ENCODE results near the gene MTOR.
A peak's percentile ranks its signal among the peaks of the same experiment; 100 is the strongest.
"Not testable (repeated sequence)": the region's sequence is repeated elsewhere in the genome, so short reads cannot be mapped to it uniquely, and the experiment has no call there.

Gene MTOR

DNA sequence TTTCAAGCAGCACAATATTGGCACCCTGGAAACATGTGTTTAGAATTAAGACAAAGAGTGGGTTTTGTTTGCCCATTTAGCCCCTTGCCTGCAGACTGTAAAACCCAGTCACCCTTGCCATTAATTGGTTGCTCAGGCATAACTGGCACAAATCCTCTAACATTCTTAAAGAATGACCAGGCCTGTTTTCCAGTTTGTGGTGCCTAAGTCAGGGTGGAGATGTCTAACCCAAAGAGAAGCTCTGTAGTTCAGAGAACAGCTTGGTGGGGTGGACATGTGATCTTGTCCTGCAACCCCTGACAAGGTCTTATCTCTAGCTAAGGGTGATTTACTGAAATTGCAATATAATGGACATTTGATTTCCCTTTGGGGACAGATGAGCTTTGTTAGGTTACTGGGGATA lies 82.0 kb downstream of the MTOR start:
- DNase-seq (ENCODE audit: low read depth in 3 of 3): no peak

DNA sequence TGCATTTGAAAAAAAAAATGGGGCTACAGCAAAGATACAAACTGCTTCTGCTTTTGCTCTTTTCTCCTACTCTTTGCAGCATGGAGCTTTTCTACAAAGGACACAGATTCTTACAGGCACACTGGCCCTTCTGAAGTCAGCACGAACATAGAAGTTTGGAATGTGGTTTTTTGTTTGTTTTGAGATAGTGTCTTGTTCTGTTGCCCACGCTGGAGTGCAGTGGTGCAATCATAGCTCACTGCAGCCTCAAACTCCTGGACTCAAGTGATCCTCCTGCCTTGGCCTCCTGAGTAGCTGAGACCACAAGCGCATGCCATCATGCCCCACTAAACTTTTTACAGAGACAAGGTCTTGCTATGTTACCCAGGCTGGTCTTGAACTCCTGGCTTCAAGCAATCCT lies 82.6 kb downstream of the MTOR start:
- DNase-seq (ENCODE audit: low read depth in 3 of 3): not testable (repeated sequence)

DNA sequence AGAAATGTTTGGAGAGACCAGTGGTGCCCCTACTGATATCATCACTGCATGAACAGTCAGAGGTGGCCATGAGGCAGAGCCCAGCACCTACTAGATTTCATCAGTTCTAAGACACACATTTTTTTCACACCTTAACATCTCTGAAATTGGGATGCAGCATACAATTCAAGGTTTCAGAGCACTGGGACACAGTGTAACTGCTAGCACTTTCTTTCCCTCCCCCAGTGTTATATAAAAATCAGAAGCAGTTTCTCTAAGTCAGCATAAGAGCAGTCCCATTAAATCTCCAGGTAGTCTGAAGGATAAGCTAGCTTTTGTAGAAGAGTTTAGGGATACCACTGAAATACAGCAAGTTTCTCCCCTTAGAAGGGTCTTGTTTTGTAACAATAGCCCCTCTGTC lies 83.2 kb downstream of the MTOR start:
- DNase-seq (ENCODE audit: low read depth in 3 of 3): no peak

DNA sequence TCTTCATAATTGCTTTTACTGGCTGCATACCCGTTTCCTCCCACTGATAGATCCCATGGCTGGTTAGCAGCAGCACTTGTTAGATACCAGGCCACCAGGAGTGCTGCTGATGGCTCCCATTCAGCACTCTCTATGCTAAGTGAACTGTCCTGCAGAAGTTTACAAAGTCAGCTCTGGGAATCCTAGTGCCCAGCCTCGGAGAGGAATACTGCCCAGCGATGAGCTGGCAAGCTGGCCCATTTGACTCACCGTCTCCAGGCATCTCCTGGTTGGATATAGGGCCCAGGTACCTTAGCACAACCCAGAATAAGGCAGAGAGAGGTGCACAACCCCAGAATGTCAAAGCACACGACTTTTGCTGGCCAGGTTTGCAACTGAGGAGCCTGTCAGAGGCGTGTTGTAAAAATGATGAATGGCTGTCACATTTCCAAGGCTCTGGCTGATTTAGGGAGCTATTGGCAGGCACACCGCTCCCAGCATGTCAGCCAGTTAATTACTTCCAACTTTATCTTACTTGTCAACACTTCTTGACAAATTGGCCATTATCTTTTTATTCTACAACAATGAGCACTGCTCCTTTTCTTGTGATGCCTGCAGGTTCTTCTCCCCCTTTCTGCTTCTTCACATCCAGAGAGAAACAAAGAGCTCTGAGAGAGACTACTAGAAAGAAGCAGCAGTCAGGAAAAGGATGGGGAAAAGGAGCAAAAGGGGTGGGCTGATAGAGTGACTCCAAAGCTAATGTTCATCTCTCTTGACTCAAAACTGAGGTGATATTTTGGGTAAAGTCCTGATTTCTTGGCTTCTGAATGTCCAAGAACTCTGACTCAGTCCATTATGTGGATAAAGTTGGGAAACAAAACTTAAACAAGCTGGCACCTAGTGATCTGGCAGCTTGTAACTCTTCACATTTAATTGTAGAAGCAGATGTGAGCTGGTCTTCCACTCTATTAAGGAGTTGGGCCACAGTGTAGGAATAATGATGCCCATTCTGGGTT lies 84.0 kb downstream of the MTOR start:
- DNase-seq (ENCODE audit: low read depth in 3 of 3): no peak

DNA sequence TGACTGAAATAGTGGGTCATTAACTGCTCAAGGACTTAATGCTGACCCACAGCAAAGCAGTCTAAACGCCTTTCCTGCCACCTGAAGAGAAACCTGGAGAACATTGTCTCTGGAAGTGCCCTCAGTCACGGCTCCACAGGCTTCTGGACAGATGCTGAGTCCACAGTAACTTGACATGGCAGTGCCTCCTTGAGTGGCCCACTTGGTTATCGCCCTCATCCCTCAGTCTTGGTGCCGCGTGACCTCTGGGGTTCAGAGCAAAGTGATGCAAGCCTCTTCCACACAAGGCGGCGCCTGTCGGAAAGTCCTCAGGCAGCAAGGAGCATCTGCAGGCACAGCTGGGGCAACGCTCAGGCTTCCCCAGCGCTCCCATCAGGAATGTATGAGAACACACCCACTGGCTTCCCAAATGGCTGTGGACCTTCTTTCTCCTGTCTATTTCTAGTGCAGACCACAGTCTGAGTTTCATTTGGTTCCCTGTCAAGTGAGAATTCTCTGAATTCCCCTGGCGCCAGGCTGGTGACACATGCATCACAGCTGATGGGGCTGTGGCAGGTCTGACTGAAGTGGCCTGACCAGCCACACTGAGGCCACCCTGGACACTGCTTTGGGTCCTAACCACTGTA lies 86.2 kb downstream of the MTOR start:
- DNase-seq (ENCODE audit: low read depth in 3 of 3): no peak

DNA sequence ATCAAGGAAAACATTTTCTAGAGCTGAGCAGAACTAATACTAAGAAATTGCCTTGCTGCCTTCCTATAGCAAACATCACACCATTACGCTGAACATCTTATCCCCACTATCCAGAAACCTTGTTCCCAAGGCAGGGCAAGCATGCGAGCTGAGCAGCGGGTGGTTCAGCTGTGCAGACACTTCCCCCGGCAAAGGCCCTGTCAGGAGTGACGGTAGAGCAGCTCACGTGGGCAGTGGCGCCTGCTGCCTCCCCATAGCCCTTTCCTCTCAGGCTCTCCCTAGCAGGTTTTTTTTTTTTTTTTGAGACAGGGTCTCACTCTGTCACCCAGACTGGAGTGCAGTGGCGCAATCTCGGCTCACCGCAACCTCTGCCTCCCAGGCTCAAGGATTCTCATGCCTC lies 86.9 kb downstream of the MTOR start:
- no peak for DNase-seq (ENCODE audit: low read depth in 3 of 3)

DNA sequence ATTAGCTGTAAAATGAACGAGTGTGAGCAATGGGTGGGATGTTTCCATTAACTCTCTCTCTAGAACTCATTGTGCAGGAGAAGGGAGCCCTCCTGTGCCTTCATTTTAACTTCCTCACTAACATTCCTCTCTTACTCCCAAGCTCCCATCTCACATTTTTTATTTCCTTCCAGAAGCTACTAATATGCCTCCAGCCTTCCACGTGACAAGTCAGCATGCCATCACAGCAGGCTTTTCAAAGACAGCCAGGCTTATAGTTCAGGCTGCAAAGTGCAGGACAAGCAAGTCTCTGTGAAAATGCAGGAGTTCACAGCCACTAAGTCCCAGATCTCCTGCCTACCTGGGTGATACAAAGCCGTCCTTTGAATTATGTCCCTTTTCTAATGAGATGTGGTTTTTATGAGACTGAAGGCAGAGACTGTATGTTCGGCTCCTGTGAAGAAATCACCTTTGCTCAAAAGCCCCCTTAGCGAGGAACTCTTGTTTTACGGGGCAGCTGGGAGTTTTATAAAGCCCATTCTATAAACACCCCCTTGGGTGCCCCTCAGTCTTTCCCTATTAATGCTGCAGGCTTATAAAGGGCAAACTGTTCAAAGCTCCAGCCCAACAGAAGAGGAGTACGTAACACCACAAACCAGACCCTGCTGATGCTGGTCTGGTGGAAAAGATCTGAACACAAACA lies 87.9 kb downstream of the MTOR start:
- DNase-seq (ENCODE audit: low read depth in 3 of 3): no peak

DNA sequence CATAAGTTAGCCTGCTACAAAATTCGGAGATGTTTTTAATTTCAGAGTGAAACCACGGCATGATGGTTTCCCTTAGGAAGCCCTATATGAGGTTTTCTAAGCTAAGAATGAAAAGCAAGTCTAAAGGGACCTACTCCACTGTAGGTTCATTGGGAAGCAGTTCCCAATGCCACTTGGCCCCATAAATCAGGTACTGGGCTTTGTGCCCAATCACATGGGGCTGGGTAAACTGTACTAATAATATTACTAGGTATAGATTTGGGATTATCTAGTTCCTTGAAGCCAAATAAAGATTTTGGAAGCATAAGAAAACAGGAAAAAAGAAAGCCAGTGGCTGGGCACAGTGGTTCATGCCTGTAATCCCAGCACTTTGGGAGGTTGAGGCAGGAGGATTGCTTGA lies 92.2 kb downstream of the MTOR start:
- DNase-seq (ENCODE audit: low read depth in 3 of 3): no peak

DNA sequence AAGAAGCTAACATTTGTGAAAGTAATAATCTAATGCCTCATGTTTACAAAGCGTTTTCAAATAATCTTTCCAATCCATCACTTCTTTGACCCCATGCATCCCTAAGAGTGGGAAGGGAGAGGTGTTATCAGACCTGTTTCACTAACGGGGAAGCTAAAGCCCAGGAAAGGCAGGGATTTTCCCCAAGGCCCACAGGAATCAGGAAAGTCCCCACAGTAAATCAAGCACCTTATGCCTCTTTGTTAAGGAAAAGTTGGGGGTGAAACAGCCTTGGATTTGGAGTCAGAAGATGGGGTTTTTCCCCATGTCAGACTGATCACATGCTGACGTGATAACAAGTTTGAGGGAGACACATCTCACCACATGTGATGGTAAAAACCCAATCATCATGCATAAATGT lies 93.1 kb downstream of the MTOR start:
- no peak for DNase-seq (ENCODE audit: low read depth in 3 of 3)

DNA sequence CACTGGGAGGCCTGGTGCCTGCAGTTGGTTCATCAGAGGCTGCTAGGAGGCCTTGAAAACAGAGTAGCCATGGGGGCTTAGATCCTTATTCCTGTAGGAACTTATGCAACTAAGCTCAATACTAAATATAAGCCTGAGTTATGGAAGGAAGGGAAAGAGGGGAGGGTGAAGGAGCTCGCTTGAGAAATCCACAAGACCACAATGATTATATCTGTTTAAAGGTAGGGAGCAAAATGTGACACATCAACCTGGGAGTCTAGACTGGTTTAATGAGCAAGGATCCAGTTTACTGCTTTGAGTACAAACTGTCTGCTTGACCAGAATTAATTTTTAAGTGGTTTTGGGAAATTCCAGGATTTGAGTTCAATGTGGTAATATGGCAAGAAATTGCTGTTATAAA lies 93.6 kb downstream of the MTOR start:
- DNase-seq (ENCODE audit: low read depth in 3 of 3): no peak

DNA sequence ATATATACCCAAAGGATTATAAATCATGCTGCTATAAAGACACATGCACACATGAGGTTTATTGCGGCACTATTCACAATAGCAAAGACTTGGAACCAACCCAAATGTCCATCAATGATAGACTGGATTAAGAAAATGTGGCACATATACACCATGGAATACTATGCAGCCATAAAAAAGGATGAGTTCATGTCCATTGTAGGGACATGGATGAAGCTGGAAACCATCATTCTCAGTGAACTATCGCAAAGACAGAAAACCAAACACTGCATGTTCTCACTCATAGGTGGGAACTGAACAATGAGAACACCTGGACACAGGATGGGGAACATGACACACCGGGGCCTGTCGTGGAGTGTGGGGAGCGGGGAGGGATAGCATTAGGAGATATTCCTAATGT lies 95.6 kb downstream of the MTOR start:
- not testable (repeated sequence) for DNase-seq (ENCODE audit: low read depth in 3 of 3)

DNA sequence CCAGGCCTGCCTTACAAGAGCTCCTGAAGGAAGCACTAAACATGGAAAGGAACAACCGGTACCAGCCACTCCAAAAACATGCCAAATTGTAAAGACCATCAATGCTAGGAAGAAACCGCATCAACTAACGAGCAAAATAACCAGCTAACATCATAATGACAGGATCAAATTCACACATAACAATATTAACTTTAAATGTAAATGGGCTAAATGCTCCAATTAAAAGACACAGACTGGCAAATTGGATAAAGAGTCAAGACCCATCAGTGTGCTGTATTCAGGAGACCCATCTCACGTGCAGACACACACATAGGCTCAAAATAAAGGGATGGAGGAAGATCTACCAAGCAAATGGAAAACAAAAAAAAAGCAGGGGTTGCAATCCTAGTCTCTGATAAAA lies 99.6 kb downstream of the MTOR start:
- DNase-seq (ENCODE audit: low read depth in 3 of 3): not testable (repeated sequence)

DNA sequence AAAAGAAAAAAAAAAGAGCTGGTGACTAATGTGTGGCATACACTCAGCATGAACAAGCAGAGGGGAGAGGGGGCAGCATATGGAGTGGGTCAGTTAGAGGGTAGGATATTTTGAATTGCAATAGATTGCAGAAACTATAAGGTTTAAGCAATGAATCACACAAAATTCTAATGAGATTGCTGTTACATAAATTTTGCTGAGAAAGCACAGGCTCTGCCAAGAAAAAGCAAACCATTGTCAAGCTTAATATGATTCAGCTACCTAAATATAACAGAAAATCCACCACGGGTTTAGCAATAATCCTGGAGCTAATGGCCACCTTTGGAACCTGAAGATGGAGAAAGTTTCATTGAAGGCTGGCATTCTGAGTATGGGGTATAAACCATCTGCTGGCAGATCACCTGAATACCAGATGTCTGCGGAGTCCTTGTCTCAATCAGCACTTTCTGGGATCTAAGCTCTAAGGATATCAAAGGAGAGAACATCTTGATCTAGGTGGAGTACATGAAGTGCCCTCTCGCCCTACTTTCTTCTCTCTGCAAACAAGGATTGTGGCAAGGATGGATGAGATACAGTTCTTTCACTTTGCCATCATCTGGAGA lies 103.5 kb downstream of the MTOR start:
- DNase-seq (ENCODE audit: low read depth in 3 of 3): no peak

DNA sequence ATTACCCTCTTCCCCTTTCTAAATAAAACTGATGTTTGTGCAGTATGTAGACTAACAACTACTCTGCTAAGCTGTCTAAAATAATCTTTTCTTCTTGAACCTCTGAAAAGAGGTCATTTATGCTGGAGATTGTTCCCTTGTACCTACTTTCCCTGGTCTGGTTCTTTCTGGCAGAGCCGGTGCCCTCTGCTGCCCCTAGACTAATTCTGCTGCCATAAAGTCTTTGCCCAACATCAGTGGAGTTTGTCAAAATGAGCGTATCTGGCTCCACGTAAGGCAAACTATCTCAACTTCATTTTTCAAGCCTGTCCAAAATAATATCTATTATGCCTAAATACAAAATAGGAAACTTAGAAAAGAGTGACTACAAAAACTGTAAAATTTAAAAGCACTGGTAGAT lies 104.1 kb downstream of the MTOR start:
- DNase-seq (ENCODE audit: low read depth in 3 of 3): no peak

DNA sequence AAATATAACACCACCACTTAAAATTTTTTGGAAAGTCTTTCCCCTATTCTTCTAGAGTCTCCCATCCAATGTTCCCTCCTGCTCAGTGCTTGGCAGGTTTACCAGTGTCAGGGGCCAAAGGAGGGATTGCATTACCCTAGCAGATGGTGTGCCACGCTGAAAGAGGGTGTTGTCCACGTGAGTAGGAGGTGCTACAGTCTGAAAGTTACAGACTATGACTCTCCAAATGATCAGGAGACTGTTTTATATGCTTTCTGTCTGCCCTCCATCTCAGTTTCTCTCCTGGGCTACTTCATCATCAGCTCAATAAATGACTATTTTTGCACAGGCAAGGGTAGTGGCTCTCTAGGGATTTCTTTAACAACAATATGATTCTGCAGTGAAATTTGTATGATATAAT lies 104.5 kb downstream of the MTOR start:
- no peak for DNase-seq (ENCODE audit: low read depth in 3 of 3)

DNA sequence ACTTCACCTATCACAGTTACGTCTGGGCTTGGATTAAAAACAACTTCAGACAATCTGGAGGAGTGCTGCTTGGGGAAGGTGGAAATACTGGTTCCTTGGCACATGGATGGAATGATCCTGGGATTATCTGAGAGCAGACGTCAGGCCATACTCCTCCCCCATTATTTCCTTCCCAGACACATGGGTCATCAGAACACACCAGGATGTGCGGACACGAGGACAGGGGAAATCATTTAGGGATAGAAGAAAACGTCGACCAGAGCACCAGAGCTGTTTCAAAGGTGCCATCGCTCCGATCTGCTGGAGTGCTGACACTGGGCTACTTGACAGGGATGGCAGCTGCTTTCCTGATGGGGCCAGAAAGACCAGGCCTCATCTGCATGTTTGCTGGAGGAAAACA lies 105.0 kb downstream of the MTOR start:
- no peak for DNase-seq (ENCODE audit: low read depth in 3 of 3)

DNA sequence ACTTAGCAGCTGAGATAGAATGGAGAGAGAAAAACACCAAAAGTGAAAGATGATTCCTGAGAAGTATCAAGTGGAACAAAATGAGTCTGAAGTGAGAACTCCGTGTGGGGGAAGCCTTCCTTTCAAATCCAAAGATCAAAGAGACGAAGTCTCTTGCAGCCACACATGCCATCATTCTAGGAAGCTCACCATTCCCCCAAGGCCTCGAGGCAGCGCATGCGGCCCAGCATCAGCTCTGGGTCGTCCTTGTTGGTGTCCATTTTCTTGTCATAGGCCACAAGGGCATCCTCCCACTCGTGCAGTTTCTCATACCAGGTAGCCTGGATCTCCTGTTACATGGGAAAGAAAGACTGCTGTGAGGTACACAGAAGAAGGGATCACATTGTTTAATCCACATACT lies 105.4 kb downstream of the MTOR start:
- peak in 2 of 3 donors; percentile 9 for DNase-seq (ENCODE audit: low read depth in 3 of 3)

DNA sequence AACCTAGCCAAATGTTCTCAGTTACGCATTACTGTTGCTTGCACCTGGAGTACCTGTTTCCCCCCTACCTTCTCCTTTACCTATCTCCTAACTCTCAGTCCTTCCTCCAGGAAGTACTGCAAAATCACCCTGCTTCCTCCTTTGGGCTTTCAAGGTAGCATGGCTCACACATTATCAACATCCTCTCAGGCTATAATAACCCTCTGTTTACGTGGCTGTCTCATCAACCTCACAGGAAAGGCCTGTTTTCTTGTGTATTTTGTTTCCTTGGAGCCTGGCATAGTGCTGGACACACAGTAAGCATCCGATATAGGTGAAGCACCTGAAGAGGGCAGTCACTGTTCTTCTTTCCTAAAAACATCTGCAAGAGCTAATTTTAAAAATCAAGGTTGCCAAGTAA lies 105.9 kb downstream of the MTOR start:
- no peak for DNase-seq (ENCODE audit: low read depth in 3 of 3)

DNA sequence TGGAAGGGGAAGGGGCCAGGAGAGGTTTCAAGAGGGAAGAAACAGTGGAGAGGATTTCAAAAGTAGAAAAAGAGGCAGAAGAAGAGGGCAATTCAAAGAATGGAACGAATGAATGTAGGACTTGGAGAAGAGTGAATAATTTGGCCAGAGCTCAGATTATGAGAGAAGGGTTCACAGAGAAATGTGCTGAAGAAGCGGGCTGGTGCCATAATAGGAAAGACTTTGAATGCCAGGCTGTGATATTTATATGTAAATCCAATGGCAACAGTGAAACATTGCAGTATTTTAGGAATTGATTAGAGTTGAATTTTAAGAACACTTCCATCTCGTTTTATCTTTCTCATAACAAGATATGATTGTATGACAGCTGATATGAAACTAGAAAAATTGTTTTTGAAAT lies 109.2 kb downstream of the MTOR start:
- no peak for DNase-seq (ENCODE audit: low read depth in 3 of 3)

DNA sequence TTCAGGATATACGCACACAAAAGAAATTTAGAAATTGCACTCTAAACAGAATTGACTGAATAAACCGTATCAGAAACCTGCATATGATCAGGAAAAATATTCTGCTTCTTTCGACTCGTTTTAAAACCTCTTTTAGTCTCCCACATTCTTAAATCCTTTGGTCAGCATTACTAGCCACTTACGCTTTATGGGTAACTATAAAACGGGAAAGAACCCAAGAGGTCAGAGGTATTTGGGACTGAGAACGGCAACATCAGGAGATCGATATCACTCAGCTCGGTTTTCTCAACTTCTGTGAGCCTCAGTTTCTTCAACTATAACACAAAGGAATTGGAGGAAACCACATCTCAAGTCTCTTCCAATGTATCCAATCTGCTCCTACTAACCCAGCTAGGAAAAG lies 109.6 kb downstream of the MTOR start:
- no peak for DNase-seq (ENCODE audit: low read depth in 3 of 3)

DNA sequence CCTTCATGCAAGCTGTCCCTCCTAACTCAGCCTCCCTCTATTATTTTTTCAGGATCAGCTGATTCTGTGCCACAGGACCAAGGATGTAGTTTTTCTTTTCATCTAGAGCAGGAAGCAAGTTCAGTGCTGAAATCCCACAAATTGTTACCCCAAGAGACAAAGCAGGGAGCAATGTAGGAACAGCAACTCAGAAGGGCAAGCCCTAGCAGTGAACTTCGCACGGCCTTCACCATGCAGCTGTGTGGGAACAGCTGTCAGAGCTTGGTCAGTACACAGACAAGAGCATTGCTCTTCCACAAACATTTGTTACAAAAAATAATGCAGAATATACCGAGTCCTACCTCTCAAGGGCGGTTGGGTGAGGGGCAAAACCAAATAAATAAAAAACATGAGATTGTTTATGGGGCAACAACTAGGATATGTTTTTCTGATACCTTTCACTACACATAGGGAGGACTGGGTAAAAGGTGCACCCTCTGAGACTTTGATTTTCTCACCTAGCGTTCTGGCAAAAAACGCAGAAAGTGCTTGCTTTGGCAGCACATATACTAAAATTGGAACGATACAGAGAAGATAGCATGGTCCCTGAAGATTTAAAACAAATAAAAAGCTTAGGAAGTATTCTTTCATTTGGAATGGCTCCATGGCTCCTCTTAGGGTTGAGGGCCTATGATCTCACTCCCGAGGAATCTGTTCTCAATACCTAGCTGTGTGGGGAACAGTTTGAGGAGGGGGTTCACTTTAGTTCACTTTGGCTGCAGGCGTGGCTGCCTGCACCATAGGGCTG lies 110.3 kb downstream of the MTOR start:
- no peak for DNase-seq (ENCODE audit: low read depth in 3 of 3)

DNA sequence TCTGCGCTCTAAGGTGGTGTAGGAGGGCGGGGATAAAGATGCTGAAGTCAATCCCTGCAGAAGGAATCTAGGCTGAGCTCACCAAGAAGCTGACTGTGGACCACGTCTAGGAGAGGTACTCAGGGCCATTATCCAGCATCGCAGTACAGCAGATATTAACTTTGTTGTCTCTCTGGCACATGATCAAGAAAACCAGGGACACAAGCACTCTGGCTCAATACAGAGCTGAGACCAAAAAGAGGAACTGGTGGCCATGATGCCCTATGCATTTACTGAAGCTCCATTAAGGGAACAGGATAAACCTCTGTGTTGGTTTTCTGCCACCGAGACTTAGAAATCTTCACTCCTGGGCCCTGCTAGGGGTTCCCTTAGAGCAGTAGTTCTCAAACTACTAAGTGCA lies 111.2 kb downstream of the MTOR start:
- DNase-seq (ENCODE audit: low read depth in 3 of 3): no peak

Measured in stimulated activated CD4-positive, alpha-beta T cell treated with anti-CD3 and anti-CD28 coated beads, TNF-alpha, amount 100 ng/mL, for 48 hours (primary cell).